ENCODE data around the gene NRCAM.

NRCAM gene

DNA sequence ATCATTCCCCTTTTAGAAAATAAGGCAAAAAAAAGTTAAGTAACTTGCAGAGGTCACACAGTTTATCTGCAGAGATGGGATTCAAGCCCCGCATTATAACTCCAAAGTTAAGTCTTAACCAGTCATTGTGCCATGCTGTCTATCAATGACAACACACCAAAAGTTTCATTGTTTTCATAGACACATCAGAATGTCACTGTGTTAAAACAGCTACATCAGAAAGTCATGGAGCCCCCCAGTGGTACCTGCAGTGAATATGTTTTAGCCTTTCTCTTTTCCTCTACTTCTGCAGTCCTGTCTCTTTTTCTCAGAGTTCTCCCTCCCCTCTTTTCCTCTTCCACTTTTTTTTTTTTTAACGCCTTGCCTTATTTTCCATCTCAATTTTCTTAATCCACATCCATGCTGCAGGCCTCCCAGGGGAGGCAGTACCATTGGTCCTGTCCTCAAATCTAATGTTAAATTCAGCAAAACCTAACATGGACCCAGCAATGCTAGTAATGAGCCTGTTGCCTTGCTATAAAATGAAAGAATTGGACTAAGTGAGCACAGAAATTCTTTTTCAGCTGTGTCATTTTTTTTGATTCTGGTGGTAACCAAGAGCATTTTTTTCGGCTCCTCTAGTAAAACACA is 3.8 kb upstream of the NRCAM start:
- in situ Hi-C loops (cut with HindIII; ENCODE audit: low sequenced_read_pairs) = no loop called here

DNA sequence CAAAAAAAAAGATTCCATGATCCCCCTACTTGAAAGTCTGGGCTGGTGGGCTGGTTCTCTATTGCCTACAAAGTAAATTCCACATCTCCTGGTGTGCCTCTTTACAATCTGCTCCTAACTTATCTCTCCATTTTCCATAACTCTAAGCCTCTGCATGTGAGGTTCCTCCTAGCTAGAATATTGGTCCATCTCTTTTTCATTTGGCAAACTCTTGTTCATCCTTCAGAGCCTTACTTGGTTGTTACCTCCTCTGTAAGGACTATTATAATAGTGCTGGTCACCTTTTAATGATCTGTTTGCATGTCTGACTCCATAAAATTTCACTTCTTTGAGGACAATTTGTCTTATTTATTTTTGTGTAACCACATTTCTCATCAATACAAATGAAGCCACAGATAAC is 1.6 kb upstream of the NRCAM start:
- in situ Hi-C loops (cut with HindIII; ENCODE audit: low sequenced_read_pairs) = no loop called here

DNA sequence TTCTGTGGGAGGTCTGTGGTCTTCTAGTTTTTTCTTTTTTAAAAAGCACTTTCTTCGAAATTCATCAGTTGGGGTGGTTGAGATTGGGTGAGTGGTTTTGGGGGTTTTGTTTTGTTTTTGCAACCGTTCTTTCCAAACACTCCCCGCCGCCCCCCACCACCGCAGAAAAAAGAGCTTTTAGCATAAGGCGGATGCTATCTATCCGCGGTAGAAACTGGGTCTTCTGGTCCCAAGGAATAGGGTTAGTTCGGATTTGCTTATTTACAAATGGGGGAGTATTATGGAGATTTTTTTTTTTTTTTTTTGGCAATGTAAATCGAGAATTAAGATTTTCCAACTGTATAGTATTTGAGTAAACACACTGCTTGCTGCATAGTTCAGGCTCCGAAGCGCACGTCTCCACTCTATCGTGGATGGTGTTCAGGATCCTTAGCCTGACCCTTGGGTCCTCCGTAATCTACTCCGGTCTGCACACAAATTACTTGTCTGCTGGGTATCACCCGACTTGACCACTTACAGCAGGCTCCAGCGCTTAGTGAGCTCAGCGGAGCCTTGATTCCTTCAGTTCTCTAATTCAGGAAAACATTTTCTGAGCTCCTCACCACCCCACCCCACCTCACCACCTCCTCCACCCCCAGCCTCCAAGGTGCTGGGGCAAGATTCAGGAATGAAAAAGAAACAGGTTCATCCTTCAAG is 757 bp upstream of the NRCAM start:
- in situ Hi-C loops (cut with HindIII; ENCODE audit: low sequenced_read_pairs) = no loop called here

DNA sequence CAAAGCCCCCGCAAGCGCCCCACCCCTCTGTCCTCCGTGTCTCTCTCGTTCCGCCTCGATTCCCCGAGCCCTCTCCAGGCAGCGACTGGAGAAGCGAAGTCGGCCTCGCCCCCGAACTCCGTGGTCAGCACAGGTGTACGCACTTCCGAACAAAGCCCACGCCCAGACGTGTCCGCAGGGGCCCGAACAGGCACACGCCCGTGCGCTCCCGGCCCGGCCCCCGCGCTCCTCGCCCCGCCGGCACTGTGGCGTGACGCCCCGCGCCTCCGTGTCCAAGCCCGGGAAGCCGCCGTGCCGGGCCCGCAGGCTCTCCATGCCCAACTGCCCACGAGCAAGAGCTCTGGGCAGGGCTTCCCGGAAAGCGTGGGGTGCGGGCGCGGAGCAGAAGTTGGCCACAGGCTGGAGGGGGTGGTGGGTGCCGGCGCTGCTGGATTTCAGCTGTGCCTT is 662 bp downstream of the NRCAM start:
- in situ Hi-C loops (cut with HindIII; ENCODE audit: low sequenced_read_pairs) = no loop called here

DNA sequence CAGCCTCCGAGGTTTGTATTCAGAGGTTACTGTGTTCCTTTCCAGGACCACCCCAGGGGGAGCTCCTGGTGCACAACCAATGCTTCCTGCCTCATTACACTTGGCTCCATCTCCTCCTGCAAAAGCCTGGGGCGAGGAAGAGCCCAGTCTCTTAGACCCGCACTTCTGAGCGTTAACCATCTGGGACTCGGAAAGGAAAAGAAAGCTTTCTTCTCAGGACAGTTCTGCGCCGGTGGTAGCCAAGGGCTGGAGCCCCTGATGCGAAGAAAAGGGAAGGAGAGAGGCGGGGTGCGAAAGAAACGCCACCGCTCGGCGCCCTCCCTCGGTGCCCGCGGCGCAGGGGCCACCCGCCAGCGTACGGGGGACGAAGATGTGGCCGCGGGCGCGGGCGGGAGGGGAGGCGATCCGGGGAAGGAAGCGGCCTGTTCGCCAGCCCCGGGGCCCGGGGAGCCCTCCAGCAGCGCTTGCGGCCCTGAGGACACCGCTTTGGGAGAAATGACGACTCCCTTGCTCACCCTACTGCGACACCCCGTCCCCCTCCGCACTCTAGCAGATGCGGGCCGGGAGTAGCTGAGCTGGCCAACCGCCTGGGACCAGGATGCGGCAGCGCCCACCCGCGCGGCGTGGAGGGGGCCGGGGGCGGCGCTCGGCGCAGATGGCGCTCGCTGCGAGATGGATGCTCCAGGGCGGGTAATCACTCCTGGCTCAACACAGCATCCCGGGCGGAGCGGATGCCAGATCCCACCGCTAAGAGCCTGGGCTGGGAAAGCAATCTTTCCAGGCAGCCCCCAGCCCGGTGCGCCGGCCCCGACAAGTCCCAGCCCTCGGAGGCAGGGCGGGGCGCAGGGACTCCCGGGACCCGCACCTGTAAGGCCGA is 1.3 kb downstream of the NRCAM start:
- in situ Hi-C loops (cut with HindIII; ENCODE audit: low sequenced_read_pairs) = loop anchor here (5.0 kb wide), 1 partner anchor 92 kb away; no protein-coding TSS in a partner anchor

DNA sequence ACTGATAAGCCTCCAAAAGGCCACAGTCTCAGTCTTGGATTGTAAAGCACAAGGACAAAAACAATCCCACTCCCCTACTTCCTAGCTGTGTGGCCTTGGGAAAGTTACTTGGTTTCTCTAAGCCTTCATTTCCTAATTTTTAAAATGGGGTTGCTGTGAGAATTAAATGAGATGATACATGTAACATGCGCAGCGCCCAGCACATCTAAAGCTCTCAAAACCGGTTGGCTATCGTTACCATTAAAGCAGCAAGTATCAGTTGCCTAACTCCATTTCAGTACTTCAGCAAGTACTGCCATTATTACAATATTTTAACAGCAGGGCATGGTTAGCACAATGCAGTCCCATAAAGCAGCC is 1.9 kb downstream of the NRCAM start:
- in situ Hi-C loops (cut with HindIII; ENCODE audit: low sequenced_read_pairs) = loop anchor here (5.0 kb wide), 1 partner anchor 93 kb away; no protein-coding TSS in a partner anchor

DNA sequence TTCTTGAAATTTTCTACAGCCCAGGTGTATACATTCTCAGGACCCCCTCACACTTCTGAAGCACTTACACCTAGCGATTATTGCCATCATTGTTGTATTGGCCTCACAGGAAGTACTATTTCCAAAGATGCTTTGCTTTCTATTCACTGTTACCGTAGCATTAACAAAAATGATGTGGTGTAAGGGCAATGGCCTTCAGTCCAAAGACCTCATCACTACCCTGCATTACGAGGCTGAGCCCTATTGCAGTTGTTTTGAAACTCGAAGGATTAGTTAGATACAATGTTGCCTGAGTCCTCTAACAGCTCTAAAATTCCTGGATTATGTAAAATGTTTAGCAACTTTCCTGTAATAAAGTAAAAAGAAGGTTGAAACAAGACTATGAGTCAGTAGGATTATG is 2.9 kb downstream of the NRCAM start:
- in situ Hi-C loops (cut with HindIII; ENCODE audit: low sequenced_read_pairs) = loop anchor here (5.0 kb wide), 1 partner anchor 94 kb away; no protein-coding TSS in a partner anchor

DNA sequence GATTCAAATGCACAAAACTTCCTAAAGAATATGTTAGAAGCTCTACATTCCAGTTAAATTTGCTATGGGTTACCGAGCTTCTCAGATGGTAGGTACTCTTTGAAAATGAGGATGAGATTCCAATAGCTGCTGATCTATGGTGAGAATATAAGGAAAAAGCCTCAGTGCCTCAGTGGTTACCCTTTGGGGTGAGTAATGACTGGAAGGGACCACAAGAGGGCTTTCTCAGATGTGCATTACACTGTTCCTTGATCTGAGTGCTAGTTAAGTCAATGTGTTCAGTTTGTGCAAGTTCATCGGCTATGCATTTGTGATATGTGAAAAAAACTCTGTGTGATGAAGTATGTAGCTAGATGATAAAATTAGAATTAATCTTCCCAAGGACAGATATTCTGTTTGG is 3.5 kb downstream of the NRCAM start:
- in situ Hi-C loops (cut with HindIII; ENCODE audit: low sequenced_read_pairs) = loop anchor here (5.0 kb wide), 1 partner anchor 95 kb away; no protein-coding TSS in a partner anchor

DNA sequence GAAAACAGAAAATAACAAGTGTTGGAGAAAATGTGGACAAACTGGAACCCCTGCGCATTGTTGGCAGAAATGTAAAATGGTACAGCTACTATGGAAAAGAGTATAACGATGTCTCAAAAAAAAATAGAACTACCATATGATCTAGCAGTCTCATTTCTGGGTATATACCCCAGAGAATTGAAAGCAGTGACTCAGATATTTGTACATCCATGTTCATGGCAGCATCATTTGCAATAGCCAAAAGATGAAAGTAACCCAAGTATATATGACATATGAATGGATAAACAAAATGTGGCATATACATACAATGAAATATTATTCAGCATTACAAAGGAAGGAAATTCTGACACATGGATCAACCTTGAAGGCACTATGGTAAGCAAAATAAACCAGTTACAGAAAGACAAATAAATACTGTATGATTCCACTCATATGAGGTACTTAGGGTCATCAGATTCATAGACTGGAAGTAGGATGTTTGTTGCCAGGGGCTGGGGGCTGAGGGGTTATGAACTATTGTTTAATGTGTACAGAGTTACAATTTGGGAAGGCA is 4.9 kb downstream of the NRCAM start:
- in situ Hi-C loops (cut with HindIII; ENCODE audit: low sequenced_read_pairs) = loop anchor here (5.0 kb wide), 1 partner anchor 96 kb away; no protein-coding TSS in a partner anchor

DNA sequence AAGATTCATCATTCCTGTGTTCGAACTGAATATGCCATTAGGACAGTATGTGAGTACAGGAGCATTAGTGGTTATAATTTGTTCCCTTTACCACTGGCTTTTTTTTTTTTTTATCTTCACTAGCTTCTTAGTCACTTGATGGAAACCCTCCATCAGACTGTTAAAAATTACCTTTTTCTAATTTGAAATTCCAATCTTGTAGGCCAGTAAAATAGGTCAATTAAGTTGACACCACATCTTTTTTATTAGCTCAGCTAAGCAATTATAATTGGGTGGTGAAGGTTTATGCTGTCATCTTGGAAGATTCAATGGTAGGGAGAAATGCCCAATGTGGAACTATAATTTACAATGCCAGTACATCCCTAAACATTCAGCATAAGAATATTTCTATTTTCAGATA is 6.1 kb downstream of the NRCAM start:
- in situ Hi-C loops (cut with HindIII; ENCODE audit: low sequenced_read_pairs) = loop anchor here (5.0 kb wide), 1 partner anchor 97 kb away; no protein-coding TSS in a partner anchor

DNA sequence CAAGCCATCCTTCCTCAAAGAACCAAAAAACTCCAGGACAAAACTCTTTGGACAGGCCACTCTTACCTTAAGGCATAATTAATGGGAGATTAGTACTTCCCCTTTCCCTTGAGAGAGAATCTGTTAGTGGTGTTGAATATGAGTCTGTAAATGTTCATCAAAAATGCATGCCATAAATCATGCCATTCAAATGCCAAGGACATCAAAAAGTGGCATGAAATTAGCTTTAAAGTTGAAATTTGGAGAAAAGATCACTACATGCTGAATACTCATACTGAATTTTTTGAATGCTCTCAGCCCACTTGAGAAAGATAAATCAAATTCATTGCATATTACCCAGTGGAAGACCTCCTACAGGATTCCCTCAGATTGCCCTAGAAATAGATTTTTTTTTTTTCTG is 6.7 kb downstream of the NRCAM start:
- in situ Hi-C loops (cut with HindIII; ENCODE audit: low sequenced_read_pairs) = no loop called here

DNA sequence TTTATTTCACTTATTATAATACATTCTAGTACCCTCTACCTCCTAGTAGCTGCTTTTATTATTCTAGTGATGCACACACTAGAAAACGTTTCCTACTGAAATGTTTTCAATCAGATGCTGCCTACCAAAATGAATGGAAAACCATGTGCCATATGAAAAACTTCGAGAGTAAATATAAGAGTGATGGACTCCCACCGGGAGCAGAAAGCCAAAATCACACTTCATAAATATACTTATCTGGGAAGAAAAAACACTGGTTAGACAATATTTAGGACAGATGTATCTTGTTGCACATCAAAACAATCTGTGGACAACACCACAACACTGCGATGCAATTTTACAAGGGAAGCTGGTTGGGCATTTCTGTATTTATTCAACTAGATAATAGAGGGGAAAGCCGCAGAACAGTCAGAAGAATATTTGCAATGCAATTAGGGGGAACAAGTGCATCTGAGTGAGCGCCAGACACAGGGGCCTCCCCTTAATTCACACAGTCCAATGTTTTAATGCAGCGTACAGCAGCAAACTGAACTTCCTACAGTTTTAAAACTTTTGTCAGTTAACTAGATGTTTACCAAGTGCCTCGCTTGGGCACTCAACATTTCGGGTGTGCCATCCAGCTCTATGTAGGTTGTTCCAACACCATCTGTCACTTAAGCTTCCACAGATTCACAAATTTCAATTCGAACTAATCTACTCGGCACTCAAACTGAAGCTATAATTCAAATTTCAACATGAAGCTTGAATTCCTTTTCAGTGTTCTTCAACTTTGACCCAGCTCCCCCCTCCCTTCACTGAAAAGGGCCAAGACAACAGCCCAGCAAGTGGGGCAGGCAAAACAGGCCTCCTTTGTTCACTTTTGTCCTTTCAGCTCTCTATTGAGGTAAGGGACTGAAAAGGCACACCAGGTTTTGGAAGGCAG is 7.4 kb downstream of the NRCAM start:
- in situ Hi-C loops (cut with HindIII; ENCODE audit: low sequenced_read_pairs) = no loop called here

DNA sequence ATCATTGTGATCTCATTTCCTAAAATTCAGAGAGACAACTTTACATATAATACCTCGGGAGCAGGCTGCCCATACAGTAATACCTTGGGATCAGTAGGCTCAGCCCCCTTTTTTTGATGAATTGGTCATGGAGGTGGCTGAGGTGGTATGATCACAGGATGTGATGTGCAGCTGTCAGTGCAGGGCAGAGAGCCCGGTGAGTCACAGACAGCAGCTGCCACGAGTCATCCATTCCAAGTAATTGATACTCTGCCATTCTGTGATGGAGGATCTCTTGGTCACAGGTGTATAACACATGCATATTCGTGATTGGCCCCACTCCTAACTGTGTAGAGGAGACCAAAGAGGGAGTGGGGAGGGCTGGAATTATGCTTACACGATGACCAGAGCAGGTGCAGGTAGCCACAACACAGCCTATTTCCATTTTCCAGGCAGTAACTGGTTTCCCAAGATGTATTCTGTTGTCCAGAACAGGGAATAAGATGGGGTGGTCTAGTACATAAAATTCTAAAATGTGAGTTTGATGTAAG is 14.1 kb downstream of the NRCAM start:
- in situ Hi-C loops (cut with HindIII; ENCODE audit: low sequenced_read_pairs) = no loop called here

DNA sequence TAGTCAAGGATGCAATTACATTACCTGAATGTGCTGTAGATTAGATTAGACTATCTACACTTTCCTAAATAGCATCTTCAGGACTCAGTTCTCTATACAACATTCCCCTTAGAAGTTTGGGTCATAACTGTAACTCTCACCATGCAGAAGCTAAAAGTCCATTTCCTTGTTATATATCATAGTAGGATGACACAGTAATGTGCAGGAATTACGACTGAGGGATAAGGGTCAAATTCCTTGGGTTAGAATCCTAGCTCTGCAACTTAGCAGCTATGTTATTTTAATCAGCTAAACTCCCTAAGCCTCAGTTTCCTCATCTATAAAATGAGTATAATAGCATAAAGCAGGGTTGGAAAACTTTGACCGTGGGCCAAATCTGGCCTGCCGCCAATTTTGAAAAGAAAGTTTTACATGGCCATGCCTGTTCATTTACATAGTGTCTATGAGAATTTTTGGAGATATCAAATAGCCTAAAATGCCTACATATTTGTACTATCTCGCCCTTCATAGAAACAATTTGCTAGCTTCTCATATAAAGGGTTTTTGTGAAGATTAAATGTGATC is 14.8 kb downstream of the NRCAM start:
- in situ Hi-C loops (cut with HindIII; ENCODE audit: low sequenced_read_pairs) = no loop called here

DNA sequence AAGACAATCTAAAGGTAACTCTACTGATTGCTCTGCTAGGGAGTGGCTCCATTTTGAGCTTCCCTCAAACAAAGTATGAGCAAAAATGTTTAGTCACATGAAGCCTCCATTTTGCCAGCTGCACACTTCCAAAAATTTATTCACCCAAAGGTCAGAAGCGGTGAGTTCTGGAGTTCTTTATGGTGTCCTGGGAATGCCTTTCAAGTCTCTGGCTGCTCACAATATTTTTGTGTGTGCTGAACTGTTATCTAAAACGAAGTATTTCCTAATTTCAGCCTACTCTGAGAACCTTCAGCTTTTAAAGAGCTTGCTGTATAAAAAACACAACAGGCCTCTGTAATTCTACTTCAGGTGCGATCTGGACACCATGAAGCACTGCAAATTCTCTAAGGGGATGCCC is 15.6 kb downstream of the NRCAM start:
- in situ Hi-C loops (cut with HindIII; ENCODE audit: low sequenced_read_pairs) = no loop called here

DNA sequence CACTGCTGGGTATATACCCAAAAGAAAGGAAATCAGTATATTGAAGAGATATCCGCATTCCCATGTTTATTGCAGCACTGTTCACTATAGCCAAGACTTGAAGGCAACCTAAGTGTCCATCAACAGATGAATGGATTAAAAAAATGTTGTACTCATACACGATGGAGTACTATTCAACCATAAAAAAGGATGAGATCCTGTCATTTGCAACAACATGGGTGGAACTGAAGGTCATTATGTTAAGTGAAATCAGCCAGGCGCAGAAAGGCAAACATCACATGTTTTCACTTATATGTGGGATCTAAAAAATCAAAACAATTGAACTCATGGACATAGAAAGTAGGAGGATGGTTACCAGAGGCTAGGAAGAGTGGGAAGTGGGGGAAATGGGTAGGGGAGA is 19.3 kb downstream of the NRCAM start:
- in situ Hi-C loops (cut with HindIII; ENCODE audit: low sequenced_read_pairs) = no loop called here

DNA sequence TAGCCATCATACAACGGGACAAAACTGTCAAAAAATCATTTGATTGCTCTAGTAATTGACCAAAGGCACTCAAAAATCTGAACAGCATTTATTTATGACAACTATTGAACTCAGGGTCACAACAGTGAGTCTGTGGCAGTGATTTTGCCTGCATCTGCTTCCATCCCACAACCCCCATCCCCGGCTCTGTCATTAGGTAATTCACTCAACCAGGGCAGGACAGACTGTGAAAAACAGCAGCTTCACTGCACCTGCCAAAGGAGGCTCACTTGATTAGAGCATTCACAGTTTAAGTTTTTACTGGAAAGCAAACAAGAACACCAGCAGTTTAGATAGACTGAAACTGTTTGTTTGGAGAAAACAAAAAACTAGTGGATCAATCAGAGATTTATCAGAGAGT is 22.2 kb downstream of the NRCAM start:
- in situ Hi-C loops (cut with HindIII; ENCODE audit: low sequenced_read_pairs) = no loop called here

DNA sequence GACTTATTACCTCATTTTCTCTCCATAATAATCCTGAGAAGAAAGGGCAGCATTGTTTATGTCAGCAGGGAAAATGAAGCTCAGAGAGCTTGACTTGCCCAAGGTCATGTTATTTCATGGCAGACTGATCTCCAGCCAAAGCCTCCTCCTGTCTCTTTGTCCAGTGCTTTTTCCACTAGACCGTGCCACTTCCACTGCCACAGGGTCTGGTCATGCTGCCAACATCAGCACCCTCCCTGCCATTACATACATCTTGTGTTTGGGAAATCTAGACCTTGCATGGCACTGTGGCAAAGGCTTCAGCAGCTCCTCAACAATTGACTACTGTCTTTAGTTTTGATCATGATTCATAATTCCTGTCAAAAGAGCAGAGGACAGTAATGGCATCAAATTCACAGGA is 25.1 kb downstream of the NRCAM start:
- in situ Hi-C loops (cut with HindIII; ENCODE audit: low sequenced_read_pairs) = no loop called here

DNA sequence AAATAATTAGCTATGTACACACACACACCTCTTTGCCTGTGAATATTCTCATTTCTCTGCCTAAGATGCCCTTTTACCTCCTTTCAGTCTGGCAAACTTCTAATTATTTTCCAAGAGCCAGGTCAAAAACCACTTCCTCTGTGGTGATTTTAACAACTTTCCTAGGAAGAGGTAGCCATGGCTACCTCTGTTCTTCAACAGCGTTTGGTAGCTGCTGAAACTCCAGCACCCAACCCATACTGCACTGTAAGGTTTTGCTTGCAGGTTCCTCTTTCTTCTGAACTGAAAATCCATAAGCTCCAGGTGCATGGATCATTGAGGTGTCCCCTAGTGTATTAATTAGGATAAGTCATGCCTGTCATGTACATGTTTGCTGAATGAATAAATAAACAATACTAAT is 25.6 kb downstream of the NRCAM start:
- in situ Hi-C loops (cut with HindIII; ENCODE audit: low sequenced_read_pairs) = no loop called here

DNA sequence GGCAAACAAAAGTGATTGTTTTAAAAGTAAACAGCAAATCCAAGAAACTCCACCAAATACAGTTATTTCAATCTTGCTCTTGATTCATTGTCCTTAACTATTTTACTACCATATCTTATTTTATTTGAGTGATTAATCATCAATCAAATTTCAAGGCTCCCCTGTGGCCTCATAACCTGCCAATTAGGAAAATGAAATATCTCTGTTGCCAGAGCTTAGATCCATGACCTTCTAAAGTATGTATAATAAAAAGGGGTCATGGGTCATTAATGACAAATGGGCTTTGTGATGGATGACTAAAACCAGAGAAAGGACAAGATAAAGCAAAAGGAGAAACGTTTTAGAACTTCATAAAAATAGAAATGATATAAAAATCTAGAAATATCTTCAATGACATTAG is 28.5 kb downstream of the NRCAM start:
- in situ Hi-C loops (cut with HindIII; ENCODE audit: low sequenced_read_pairs) = no loop called here
